ENCODE data around the gene NAT9.

GRCh38 chr17:74742153-74742515, 34.0 kb downstream of the NAT9 start:
- no peak for TF ChIP-seq CTCF (IDR thresholded peaks at IDR 0.05; ENCODE audit: low read length)
- TF ChIP-seq EZH2 (IDR thresholded peaks at IDR 0.05; ENCODE audit: borderline replicate concordance, low read length) = no peak

Data from OCI-LY1 (cell line).